NCI-H2029 treated with DMSO at 0.1 percent for 48 hours (cell line): ENCODE results near the gene NF2.

Experiments
- DNase-seq: peaks from one replicate; lab custom pipeline; 2025; lab: John Stamatoyannopoulos, UW

Gene NF2

GRCh38 chr22:29631725-29632124 is 28.3 kb downstream of the NF2 start:
- no peak for DNase-seq

GRCh38 chr22:29632672-29633071 is 29.2 kb downstream of the NF2 start:
- no peak for DNase-seq

GRCh38 chr22:29633514-29634312 is 30.3 kb downstream of the NF2 start:
- no peak for DNase-seq

- no peak for DNase-seq
Measured at GRCh38 chr22:29634847-29635246, 31.4 kb downstream of the NF2 start.

GRCh38 chr22:29635734-29636357 is 32.4 kb downstream of the NF2 start:
- no peak for DNase-seq

- DNase-seq: no peak
Measured at GRCh38 chr22:29636751-29637150, 33.3 kb downstream of the NF2 start.

- DNase-seq: no peak
Measured at GRCh38 chr22:29637181-29637580, 33.7 kb downstream of the NF2 start.

GRCh38 chr22:29638678-29639077 is 35.2 kb downstream of the NF2 start:
- DNase-seq: no peak

GRCh38 chr22:29639096-29639495 is 35.7 kb downstream of the NF2 start:
- no peak for DNase-seq

GRCh38 chr22:29641042-29641699 is 37.7 kb downstream of the NF2 start:
- no peak for DNase-seq

- DNase-seq: no peak
Measured at GRCh38 chr22:29641700-29642330, 38.4 kb downstream of the NF2 start.

- DNase-seq: no peak
Measured at GRCh38 chr22:29642694-29643093, 39.3 kb downstream of the NF2 start.

- no peak for DNase-seq
Measured at GRCh38 chr22:29647954-29648737, 44.7 kb downstream of the NF2 start.

- DNase-seq: no peak
Measured at GRCh38 chr22:29650370-29650769, 46.9 kb downstream of the NF2 start.

- DNase-seq: no peak
Measured at GRCh38 chr22:29651652-29652051, 48.2 kb downstream of the NF2 start.

- no peak for DNase-seq
Measured at GRCh38 chr22:29654420-29654819, 51.0 kb downstream of the NF2 start.

- DNase-seq: no peak
Measured at GRCh38 chr22:29654882-29655281, 51.4 kb downstream of the NF2 start.

- no peak for DNase-seq
Measured at GRCh38 chr22:29658176-29658575, 54.7 kb downstream of the NF2 start.

GRCh38 chr22:29660021-29660420 is 56.6 kb downstream of the NF2 start:
- DNase-seq: no peak

GRCh38 chr22:29661336-29661735 is 57.9 kb downstream of the NF2 start:
- DNase-seq: no peak

GRCh38 chr22:29663180-29663821 is 59.9 kb downstream of the NF2 start:
- no peak for DNase-seq
